ENCODE measurements around the gene NDRG3.
"Not testable (repeated sequence)": the region's sequence is repeated elsewhere in the genome, so short reads cannot be mapped to it uniquely, and the experiment has no call there.

NDRG3 gene

DNA sequence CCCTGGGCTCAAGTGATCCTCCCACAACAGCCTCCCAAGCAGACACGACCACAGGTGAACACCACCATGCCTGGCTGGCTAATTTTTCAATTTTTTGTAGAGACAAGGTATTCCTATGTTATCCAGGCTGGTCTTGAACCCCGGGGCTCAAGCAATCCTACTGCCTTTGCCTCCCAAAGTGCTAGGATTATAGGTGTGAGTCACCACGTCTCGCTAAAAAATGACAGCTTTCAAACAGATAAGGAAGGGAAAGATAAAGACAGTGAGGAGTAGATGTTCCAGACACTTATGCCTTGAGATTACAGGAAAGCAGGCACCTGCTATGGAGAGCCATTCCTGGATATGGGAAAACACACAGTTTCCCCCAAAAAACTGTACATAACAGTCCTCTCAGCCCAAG lies 58.9 kb downstream of the NDRG3 start:
- no peak for DNase-seq

DNA sequence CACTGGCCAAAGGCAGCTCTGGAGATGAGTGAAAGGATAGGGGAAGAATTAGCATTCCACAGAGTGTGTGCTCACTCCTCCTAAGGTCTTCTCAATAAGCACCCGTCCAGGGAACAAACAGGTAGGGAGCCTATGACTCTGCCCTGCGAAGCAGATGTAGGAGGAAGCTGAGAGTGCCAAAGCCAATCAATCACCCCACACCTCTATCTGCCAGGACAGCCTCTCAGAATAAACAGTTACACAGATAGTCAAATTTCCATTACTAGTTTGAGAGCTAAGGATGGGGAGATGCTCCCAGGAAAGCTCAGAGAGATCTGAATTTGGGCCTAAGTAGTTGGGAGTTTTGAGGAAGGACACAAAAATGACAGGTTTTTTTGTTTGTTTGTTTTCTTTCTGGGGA lies 59.4 kb downstream of the NDRG3 start:
- no peak for DNase-seq

DNA sequence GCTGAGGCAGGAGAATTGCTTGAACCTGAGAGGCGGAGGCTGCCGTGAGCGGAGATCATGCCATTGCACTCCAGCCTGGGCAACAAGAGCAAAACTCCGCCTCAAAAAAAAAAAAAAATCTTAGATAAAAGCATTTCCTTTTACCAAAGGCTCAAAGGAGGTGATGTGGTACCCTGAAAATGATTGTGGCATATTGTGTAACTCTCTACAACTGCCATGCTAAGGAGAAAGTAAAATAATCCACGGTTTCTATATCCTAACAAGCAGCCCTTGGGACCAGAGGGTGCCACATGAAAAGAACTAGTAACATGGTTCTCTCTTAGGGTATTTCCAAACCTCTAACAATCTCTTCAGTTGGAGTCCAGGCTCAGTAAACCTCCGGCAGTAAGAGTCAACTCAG lies 61.1 kb downstream of the NDRG3 start:
- no peak for DNase-seq

DNA sequence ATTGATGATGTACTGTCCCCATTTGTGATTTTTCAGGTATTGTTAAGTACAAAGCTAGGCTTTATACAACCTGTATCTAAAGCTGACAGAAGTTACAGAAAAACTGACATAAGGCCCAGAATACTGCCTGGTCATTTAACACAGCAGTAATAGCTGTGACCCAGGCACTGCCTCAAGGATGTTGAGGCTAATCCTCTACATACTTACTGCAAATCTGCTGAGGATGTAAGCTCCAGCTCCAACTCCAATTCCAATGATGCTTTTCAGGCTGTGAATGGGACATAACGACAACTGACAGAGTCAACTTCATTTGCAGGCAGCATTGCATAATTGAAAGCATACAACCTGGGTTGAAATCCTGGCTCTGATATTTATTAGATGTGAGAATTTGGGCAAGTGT lies 63.6 kb downstream of the NDRG3 start:
- DNase-seq, result no peak

DNA sequence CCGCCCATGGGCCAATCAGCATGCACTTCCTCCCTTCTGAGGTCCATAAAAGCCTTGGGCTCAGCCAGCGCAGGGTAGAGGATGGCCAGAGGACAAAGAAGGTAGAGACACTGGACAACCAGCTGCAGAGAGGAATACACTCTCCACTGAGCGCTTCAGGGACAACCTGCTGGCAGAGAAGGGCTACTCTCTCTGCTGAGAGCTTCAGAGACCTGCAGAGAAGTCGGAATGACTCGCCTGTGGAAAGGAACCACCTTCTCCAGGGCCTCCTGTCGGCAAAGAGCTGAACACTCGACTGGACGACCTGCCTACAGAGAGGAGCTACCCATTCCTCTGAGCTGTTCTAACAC lies 68.5 kb downstream of the NDRG3 start:
- DNase-seq, result no peak

DNA sequence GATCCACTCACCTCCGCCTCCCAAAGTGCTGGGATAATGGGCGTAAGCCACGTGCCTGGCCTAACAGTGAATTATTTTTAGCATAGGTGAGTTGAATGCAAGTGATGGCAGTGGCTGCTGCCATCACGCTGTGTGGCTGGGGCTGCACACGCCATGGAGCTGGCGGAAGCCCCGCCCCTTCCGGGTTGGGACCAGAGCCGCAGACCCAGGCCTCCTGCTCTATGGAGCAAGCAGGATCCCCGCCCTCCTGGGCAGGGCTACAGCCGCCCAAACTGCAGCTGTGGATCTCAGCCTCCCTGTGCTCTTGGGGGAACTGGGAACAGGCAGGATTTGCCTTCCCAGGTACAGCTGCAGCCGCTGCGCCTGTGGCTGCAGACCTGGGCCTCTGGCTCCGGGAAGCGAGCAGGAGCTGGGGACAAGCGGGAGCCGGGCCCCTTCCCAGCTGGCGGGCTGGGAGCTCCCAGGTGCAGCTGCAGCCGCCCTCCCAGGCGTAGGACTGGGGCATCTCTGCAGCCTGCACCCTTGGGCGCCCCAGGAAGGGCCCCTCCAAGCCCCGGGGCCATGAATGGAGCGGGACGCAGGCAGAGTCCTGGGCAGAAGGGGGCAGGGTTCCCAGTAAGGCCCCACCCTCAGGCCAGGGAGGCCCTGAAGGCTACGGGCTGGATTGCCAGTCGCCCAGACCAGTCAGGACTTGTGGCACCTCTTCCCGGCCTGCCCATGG lies 69.0 kb downstream of the NDRG3 start:
- DNase-seq, result no peak

DNA sequence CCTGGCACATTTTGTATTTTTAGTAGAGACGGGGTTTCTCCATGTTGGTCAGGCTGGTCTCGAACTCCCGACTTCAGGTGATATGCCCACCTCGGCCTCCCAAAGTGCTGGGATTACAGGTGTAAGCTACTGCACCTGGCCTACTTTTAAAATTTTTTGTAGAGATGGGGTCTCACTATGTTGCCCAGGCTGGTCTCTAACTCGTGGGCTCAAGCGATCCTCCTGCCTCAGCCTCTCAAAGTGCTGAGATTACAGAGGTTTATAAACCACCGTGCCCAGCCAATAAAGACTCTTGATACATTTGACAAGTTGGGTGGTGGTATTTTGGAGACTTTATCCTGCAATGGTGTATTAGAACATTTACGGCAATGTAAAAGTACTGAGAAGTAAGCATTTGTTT lies 70.3 kb downstream of the NDRG3 start:
- not testable (repeated sequence) for DNase-seq

DNA sequence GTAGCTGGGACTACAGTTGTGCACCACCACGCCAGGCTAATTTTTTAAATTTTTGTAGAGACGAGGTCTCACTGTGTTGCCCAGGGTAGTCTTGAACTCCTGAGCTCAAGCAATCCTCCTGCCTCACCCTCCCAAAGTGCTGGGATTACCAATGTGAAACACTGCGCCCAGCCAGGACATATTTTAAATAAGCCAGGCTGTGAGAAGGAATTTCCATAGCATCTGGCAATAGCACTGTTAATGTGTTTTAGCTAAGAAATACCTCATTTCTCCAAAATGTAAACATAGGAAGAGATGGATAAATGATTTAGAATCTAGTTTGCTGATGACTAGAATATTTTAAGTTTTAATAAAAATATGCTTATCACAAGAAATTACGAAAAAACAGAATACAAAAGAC lies 72.9 kb downstream of the NDRG3 start:
- DNase-seq, result no peak

DNA sequence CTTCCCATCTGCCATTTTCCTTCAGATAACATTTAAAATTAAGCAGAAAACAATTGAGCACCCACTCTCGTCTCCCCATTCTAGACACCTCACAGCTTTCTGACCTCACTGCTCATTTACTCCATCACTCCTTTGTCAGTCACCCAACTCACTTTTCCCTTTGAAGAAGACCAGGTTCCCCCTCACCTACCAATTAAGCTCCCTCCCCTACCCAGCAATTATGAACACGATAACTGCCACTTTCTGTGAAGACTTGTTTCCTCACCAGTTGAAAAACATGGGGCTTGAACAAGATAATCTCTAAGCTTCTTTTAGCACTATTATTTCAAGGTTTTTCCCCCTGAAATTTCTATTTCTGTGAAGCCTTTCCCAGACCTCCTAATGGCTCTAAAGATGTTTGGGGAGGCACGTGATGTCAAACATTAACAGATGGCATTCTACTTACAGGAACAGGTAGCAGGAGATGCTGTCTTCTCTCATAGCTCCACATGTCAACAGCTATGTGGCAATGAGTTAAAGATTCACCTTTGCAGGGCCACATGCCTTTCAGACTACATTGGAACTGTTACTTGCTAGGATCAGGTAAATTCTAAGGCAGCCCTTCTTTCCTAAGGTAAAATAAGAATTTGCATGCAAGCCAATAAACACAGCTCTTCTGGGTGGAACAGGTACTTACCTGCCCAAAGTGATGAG lies 75.1 kb downstream of the NDRG3 start:
- DNase-seq, result no peak

DNA sequence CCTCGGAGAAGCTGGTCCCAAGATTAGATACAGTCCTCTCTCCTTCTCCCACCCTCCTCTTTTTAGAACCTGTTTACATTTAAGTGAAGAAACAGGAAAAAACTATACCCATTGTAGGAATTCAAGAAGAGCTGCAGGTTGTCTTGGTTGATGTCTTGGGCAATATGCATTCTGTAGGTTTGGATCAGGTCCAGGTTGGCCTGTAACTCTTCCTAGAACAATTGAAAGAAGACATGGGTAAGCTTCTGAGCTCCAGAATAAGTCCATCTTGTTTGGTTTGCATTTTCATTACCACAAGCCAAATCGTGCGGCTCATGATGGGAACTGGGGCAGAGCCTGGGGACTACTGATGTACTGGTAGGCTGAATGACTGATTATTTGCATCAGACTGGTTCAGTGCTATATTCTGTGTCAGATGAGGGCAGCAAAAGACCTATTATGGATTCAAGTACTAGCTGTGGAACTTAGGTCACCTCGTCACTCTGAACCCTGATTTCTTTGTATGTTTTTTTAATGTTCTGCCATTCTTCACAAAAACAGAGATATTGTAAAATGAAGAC lies 79.6 kb downstream of the NDRG3 start:
- peak; percentile 23 for DNase-seq

DNA sequence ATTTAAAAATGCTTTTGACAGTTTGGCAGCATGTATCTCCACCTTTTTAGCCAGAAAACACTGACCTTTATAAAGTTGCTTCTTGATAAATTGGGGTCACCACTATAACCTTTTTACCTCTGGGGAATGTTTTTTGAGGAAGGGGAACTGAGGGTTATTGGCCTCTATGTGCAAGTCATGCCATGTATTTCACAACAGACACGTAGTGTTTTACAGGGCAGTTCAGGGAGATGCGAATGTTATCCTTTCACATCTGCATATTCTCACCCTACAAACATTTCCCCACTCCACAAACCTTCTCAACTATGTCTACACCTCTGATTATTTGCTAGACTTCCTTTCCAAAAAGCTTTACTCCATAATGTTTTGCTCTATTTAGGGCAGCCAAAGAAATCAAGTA lies 82.9 kb downstream of the NDRG3 start:
- no peak for DNase-seq

DNA sequence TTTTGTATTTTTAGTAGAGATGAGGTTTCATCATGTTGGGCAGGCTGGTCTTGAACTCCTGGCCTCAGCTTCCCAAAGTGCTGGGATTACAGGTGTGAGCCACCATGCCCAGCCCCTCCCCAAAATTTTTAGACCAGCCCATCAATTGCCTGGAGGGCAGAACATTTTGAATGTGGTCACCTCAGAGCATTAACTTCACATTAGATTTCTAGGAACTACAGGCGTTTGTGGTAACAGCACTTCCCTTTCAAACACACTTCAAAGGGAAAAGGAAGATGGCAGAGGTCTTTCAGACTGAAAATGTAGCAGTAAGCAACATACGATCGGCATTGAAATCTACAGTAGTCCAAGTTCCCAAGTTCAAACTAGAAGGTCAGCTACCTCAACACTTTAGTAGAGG lies 87.6 kb downstream of the NDRG3 start:
- no peak for DNase-seq

DNA sequence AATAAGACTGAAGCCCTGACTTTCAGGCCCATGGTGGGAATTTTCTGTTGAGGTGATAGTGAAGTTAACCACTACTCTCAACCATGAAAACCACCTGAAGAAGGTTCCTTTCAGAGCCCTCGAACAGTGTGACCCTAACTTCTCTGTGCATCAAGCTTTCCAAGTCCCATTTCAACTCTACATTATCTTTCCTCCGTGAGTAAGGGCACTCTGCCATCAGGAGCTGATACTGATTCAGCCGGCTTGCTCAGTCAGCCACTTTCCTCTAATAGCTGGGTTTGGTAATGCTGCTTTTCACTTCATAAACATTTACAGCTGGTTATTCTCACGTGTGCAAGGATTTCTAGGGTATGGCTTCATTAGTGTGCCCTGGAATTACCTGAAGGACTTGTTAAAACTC lies 89.2 kb downstream of the NDRG3 start:
- no peak for DNase-seq

DNA sequence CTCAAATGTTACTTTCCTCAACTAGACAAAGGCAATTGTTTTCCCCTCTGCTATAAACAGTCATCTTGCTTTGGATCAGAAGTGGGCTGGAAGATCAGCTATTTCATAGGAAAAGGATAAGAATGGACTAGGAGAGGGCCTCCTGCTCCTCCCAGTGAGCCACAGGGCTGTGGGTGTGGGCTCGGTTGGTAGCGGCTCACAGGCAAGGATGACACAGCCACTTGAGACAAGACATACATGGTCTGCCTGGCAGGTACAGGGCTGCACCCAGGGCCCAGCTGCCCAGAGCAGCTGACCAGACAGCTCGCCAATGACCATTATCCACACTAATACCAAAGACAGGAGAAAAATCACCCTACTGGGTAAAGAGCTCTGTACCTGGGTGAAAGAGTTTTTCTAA lies 90.9 kb downstream of the NDRG3 start:
- no peak for DNase-seq

DNA sequence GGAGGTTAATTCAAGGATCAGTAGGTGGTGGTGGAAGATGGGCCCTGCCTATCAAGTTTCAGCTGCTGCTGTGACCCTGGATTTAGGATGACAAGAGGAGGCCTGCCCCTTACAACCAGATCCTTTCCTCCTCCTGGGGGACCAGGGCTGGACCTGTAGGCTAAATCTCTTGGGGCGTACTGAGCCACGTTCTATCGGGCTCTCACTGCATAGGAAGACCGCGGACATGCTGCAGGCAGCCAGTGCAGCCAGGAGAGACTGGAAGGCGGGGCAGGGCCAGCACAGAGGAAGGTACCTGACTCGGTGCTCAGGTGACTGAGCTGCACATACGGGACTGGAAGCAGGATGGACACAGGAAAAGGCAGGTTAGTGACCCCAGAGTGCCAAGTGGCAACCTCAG lies 91.4 kb downstream of the NDRG3 start:
- no peak for DNase-seq

DNA sequence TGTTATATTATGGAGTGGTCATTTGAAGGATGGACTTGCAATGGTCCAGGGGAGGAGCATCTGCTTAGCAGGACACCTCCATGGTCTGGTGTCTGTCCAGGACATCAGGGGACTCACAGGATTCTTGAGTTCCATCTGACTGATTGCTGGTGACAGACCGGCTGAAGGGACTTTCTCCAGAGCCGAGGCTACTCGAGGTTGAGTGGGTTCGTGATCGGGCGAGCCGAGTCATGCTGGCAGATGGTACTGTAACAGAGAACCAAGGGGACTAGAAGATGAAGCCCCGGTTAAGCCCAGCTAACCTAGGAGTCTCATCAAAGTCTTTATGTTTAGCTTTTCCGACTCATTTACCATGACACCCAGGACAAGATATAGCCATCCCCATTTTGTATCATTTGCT lies 92.4 kb downstream of the NDRG3 start:
- no peak for DNase-seq

DNA sequence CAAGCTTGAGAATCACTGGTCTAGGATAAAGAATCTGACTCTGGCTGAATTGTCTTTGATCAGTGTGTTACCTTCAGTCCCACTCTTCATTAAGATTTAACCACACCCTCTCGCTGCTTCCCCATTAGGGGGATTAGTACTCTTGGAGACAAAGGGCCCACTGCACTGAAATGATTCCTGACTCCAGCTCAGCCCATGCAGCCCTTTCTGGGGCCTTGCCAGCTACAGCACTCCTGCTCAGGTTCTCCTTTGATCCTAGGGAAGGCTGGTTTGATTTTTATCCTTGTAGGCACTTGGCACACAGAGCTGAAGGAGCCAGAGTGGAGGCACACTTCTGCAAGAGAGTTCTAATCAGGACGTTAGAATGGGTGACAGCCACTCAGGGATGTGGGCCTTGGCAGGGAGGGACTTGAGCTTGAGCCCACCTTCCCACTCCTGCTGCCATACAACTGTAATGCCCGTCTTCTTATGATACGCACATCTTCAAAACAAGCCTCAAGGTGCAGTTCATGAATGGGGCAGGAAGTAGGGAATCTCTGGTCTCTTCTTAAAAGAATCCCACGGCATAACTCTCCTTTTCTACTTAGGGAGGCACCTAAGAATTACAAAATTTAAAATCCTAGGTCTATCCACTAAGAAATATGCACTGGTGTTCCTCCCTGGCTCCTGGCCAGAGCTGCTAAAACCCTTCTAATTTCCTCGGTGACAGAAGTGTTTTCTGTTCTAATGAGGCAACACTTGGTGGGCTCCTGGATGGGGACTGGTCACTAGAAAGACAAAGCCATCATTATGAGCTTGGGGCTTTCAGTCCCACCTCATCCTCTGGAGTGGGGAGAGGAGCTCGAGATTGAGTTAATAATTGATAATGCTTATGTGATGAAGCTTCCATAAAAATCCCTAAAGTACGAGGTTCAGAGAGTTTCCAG lies 98.4 kb downstream of the NDRG3 start:
- DNase-seq, result no peak

DNA sequence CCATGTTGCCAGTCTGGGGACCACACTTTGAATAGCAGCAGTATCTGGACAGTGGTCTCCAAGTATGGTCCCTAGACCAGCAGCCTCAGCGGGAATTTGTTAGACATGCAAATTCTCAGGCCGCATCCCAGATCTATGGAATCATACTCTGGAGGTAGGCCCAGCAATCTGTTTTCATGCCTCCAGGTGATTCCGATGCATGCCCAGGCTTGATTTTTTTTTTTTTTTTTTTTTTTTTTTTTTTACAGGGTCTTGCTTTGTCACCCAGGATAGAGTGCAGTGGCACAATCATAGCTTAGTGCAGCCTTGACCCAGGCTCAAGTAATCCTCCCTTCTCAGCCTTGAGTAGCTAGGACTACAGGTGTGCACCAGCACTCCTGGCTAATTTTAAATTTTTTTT lies 99.2 kb downstream of the NDRG3 start:
- DNase-seq, result no peak

DNA sequence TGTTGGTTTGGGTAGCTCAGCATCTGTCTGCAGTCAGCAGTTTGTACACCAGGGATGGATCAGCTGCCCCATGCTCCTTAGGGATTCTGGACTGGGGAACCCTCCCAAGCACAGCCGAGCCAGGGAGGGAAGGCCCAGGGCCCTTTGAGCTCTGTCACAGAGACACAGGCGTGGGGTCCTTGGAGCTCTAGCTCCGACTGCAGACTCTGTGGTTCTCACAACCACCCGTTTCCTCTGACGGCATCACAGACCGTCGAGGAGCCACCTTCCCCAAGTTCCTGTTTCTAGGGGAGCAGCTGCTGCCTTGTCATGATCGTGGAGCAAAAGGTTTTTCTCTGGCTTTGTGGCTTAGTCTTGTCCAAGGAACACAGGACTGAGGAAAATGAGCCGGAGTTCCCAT lies 99.9 kb downstream of the NDRG3 start, which contains the start of gene SLA2:
Gene SLA2, minus strand, starts transcription at position 199 of the 400 bp plus-strand sequence. CDS start 4,861 bp downstream, outside the sequence.
- DNase-seq, result no peak

DNA sequence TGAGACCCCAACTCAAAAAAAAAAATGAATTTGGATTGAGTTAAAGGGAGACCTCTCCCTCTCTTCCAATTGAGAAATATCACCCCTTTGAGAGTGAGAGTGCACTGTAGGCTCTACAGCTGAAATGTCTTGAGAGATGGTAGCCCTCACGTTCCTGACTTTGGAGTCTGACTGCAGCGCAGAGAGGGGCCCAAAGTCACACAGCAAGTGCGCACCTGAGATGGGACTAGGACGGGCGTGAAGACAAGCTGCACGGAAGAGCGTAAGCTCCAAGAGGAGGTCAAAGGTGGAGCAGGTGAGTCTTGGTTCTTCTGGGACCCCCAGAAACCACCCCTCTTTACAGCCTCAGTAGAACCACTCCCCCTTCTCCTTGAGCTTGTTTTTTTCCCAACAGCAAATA lies 100.5 kb downstream of the NDRG3 start:
- no peak for DNase-seq

DNA sequence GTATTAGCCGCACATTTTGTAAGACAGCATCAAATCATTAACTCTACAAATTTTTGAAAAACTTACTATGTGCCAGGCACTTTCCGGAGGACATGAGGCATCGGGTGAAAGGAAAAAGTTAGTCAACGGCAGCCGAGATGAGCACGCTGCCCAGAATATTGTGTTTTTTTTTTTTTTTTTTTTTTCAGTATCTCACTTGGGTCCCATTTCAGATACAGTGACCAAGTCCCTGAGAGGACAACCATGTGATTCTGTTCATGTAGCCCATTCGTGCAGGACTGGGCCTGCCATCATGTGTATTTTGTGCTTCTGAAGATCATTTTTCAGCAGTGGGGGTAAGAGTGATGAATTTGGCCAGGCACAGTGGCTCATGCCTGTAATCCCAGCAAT lies 101.2 kb downstream of the NDRG3 start:
- no peak for DNase-seq

DNA sequence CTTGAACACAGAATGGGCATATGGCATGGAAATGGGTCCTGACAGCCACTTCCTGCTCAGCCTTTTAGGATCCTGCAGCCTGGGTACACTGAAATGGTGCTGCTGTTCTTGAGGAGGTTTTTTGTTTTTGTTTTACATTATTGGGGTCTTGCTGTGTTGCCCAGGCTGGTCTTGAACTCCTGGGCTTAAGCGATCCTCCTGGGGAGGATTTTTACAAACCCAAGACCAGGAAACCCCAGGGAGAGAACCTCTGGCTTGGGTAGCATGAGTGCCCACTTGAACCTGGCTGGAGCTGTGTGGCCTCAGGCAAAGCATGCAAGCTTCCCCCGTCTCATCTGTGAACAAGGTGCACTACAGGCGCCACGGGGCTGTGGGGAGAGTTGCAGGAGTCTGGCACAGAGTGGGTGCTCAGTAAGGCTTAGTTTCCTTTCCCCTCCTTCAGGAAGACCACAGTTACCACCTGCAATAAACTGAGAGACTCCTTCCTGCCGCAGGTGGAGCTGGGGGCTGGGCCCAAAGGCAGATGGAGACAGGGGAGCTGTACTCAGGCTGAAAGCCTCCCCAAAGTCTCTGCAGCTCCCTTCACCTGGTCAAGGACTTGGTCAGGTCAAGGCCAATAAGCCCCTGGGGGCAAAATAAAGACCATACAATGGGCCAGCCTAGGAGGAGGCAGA lies 101.7 kb downstream of the NDRG3 start:
- DNase-seq, result no peak

DNA sequence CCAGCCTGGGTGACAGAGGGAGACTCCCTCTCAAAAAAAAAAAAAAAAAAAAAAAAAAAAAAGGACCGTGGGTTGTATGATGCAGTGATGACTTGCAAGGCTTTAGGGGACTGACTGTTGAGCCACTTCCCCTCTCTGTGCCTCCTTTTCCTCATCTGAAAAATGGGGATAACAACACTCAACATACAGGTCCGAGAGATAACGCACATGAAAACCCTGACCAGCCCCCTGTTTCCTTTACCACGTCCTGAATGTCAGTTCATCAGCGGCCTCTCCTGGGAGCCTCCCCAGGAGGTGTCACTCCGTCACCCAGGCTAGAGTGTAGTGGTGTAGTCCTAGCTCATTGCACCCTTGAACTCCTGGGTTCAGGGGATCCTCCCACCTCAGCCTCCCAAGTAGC lies 103.8 kb downstream of the NDRG3 start:
- DNase-seq, result no peak
